Cardiac fibroblast (primary cell): ENCODE measurements around the gene KRABD2.
"Not testable (repeated sequence)": the region's sequence is repeated elsewhere in the genome, so short reads cannot be mapped to it uniquely, and the experiment has no call there.

Experiments
- DNase-seq, 2 donors: peaks; one replicate each; pipeline versions ENCODE4 v3.0.0 to v3.0.0-alpha.2; 2010; ENCODE audit warnings: low read depth in 2 of 2
- H3K4me3 ChIP-seq, 2 donors: replicated peaks in 1 of 2; 1 replicate in 1 of 2; 2 replicates in 1 of 2; pipeline ENCODE4 v1.5.1; 2011; ENCODE audit warnings: low read depth in 2 of 2, low read length in 2 of 2, mild to moderate bottlenecking in 2 of 2, moderate library complexity in 1 of 2
- CTCF ChIP-seq: IDR thresholded peaks from one replicate; pipeline ENCODE4 v1.5.1; 2011; ENCODE audit warnings: low read depth, mild to moderate bottlenecking, low read length, inconsistent platforms

The KRABD2 gene

GRCh38 chr17:8375738-8376259 is 705 bp downstream of the KRABD2 start:
- DNase-seq, result no peak
- peak overlapping the region; percentile 60 to 80 for H3K4me3 ChIP-seq
- TF ChIP-seq CTCF, result no peak

DNA sequence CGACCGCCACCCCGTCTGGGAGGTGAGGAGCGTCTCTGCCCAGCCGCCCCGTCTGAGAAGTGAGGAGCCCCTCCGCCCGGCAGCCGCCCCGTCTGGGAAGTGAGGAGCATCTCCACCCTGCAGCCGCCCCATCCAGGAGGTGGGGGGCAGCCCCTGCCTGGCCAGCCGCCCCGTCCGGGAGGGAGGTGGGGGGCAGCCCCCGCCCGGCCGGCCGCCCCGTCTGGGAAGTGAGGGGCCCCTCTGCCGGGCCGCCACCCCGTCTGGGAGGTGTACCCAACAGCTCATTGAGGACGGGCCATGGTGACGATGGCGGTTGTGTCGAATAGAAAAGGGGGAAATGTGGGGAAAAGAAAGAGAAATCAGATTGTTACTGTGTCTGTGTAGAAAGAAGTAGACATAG is 2.6 kb downstream of the KRABD2 start:
- DNase-seq, H3K4me3 ChIP-seq: not testable (repeated sequence)

DNA sequence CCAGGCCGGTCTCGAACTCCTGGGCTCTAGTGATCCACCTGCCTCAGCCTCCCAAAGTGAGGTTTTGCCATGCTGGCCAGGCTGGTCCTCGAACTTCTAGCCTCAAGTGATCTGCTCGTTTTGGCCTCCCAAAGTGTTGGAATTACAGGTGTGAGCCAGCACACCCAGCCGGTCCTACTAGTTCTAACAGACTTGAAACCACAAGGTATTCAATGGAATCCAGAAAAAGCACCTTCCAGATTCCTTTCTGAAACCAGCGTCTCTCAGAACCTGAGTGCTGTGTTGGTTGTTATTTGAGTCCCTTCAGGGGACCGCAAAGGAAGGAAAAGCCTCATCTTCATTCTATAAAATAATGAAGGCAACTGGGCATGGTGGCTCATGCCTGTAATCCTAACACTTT is 4.1 kb downstream of the KRABD2 start:
- DNase-seq, result no peak
- TF ChIP-seq CTCF, result no peak
- no peak overlapping the region for H3K4me3 ChIP-seq

DNA sequence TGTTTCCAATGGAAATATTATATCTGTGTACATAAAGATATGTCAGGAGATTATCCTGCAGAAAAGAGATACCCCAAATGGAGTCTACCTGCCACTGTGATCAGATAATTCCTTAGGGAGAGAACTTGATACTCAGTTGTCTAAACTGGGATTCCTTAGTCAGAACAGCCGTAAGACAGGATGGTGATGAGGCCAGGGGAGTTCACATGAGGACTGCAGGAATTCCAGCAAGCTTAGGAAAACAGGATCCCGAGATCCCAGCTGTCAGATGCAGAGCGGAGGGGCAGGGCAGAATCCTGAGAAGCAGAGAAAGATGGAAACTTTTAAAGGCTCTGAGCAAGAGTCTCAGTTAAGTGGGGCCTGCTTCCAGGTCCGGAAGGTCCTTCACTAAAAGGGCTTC is 4.7 kb downstream of the KRABD2 start:
- no peak overlapping the region for H3K4me3 ChIP-seq
- no peak for TF ChIP-seq CTCF
- no peak for DNase-seq

GRCh38 chr17:8369944-8370343 is 6.6 kb downstream of the KRABD2 start:
- TF ChIP-seq CTCF, result no peak
- DNase-seq, result no peak
- no peak overlapping the region for H3K4me3 ChIP-seq

- no peak overlapping the region for H3K4me3 ChIP-seq
- TF ChIP-seq CTCF, result no peak
- no peak for DNase-seq
These were observed 8.3 kb downstream of the KRABD2 start for GRCh38 chr17:8368193-8368592.

DNA sequence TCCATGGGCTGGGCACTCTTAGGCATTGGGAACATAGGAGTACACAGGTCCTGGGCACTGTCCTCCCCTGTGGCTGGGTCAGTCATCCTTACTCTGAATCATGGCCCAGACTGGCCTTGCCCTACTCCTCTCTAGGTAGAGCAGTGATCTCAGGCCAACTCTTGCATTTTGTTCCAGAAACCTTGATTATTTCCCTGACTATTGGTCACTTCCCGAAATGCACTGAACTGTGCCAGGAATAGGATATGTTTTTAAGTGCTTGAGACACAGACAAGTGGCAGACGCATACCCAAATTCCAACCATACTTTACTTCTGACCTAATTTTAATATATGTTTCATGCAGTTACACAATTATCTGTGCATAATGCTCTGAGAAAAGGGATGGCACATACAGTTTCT is 10.3 kb downstream of the KRABD2 start:
- no peak overlapping the region for H3K4me3 ChIP-seq
- TF ChIP-seq CTCF, result no peak
- peak; percentile 92 to 95 for DNase-seq

GRCh38 chr17:8365143-8365542 is 11.4 kb downstream of the KRABD2 start:
- DNase-seq, result peak; percentile 61 to 64
- H3K4me3 ChIP-seq, result no peak overlapping the region
- TF ChIP-seq CTCF, result no peak
